C4-2B (cell line): Measurements from ENCODE around the gene PPP2R5B.

Experiments used
- H3K27ac ChIP-seq: fragments of 450-650 bp; 2 replicates; pipeline ENCODE4 v1.5.1; 2017
- CTCF ChIP-seq: fragments of 450-650 bp; conservative IDR thresholded peaks from 2 replicates; pipeline ENCODE4 v1.5.1; 2017; ENCODE audit warnings: mild to moderate bottlenecking
- ZFX ChIP-seq: fragments of 450-650 bp; IDR thresholded peaks from 2 replicates; pipeline ENCODE4 v1.6.1; 2017

PPP2R5B gene

GRCh38 chr11:64932324-64932723, 7.8 kb downstream of the PPP2R5B start:
- TF ChIP-seq ZFX (no peak), CTCF (no peak)
- H3K27ac ChIP-seq: no peak overlapping the region

GRCh38 chr11:64933213-64933934, 8.9 kb downstream of the PPP2R5B start:
- no peak overlapping the region for H3K27ac ChIP-seq
- TF ChIP-seq ZFX (no peak), CTCF (no peak)

- TF ChIP-seq CTCF (no peak), ZFX (no peak)
- H3K27ac ChIP-seq: no peak overlapping the region
Observed at GRCh38 chr11:64933935-64934681, 9.6 kb downstream of the PPP2R5B start.

- no peak overlapping the region for H3K27ac ChIP-seq
- TF ChIP-seq ZFX: no peak
Observed at GRCh38 chr11:64934682-64935358, 10.3 kb downstream of the PPP2R5B start.

- H3K27ac ChIP-seq: no peak within 1 kb of the TSS
- TF ChIP-seq ZFX (no peak), CTCF (no peak)
Observed at GRCh38 chr11:64935359-64936081, 11.0 kb downstream of the PPP2R5B start, which contains the start of gene GPHA2. Gene GPHA2 (minus strand): TSS chr11:64935893. CDS start chr11:64935460, 433 bp downstream.

DNA sequence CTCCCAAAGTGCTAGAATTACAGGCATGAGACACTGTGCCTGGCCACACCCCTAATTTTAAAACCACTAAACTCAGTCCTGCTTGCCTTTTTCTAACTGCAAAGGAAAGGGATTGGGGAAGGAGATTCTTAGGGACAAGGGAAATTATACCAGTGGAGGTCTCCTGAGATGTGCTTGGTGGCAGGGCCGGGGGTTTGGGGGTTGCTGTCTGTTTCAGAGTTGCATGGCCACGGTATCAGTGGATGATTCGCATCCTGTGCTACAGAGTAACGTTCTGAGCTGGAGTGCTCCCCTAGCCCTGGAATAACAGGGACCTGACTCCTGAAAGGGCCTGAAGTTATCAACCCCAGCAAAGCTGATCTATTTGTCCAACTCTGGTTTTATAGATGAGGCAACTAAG, 12.1 kb downstream of the PPP2R5B start:
- TF ChIP-seq ZFX: no peak
- H3K27ac ChIP-seq: no peak overlapping the region

GRCh38 chr11:64947208-64947814, 22.8 kb downstream of the PPP2R5B start:
- TF ChIP-seq CTCF (no peak), ZFX (no peak)
- no peak overlapping the region for H3K27ac ChIP-seq
